CD4-positive, alpha-beta T cell treated with Interleukin-21 for 1 hour (primary cell): ENCODE measurements around the gene TFAP2C.

Source experiments
- DNase-seq: peaks from one replicate; pipeline ENCODE4 v3.0.0-alpha.2; 2020

TFAP2C gene

GRCh38 chr20:56628873-56629463 lies at the start of gene TFAP2C:
TFAP2C (plus strand) TSS chr20:56629306; CDS start chr20:56629545, 239 bp downstream.
- no peak for DNase-seq

GRCh38 chr20:56580226-56580625 lies 48.9 kb upstream of the TFAP2C start:
- DNase-seq: no peak

DNA sequence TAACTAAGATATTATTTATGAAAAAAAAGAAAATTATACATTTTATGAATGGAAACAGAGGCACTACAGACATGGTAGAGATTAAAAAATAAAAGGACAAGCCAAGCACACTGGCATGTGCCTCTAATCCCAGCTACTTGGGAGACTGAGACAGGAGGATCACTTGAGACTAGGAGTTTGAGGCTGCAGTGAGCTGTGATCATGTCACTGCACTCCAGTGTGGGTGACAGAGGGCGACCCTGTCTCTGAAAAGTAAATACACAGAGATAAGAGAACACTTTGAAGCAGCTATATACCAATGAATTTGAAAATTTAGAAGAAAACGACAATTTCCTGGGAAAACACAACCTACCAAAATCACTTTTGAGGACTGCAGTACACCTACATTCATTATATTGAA lies 47.4 kb upstream of the TFAP2C start:
- DNase-seq: no peak

DNA sequence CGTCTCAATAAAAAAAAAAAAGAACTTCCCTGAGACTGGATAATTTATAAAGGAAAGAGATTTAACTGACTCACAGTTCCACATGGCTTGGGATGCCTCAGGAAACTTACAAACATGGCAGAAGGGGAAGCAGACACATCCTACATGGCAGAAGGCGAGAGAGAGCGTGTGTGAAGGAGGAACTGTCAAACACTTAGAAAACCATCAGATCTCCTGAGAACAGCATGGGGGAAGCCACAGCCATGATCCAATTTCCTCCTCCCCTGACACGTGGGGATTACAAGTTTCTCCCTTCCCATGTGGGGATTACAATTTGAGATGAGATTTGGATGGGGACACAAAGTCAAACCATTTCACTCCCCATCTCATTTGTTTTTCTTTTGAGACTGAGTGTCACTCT lies 46.6 kb upstream of the TFAP2C start:
- no peak for DNase-seq

- DNase-seq: no peak
Measured at GRCh38 chr20:56584916-56585315, 44.2 kb upstream of the TFAP2C start.

DNA sequence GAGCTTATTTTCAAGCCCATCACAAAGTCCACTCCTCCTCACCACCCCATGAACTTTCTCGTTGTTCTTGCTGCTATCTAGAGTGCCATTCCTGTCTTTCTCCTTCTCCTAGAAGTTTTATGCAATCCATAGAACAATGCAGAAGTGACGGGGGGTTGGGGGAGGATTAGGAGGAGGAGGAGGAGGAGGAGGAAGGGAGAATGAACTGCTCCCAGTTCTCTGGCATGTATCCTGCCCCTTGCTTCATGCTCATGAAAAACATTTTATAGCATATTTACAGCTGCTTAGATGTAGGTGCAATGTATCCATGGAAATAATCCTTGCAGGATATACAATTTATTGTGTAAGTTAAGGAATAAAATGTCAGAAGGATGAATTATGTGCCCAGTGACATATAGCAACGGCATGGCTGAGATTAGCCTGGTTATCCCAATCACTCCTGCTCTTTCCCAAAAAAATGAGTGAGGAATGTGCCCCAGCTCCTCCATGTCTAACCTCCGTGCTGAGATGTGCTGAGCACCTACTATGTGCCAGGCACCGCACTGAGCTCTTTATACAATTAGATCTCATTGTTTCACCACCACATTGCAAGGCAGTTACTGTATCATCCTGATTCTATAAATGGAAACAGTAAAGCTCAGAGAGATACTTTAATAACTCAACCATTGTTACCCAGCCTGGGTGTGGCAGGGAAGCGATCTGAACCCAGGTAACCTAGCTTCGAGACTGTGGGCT lies 41.6 kb upstream of the TFAP2C start:
- no peak for DNase-seq

DNA sequence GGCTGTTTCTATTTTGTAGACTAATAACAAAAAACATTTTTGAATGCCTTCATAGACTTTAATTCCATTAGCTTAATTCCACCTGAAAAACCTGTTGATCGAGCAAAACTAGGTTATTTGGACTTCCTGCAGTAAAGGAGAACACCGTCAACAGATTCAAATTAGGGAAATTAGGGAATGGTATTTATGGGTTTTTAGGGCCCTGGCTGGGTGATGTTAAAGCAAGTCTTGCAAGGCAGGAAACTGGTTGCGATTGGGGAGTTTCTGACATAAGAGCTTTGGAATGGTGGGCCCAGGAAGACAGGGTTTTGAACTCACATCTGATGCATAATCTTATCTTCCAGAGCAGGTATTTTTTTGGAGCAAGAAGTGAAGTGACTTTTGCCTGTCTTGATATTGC lies 40.1 kb upstream of the TFAP2C start:
- no peak for DNase-seq

GRCh38 chr20:56589633-56590032 lies 39.5 kb upstream of the TFAP2C start:
- no peak for DNase-seq

GRCh38 chr20:56590888-56591287 lies 38.2 kb upstream of the TFAP2C start:
- DNase-seq: no peak

- DNase-seq: no peak
Measured at GRCh38 chr20:56592211-56592610, 36.9 kb upstream of the TFAP2C start.

DNA sequence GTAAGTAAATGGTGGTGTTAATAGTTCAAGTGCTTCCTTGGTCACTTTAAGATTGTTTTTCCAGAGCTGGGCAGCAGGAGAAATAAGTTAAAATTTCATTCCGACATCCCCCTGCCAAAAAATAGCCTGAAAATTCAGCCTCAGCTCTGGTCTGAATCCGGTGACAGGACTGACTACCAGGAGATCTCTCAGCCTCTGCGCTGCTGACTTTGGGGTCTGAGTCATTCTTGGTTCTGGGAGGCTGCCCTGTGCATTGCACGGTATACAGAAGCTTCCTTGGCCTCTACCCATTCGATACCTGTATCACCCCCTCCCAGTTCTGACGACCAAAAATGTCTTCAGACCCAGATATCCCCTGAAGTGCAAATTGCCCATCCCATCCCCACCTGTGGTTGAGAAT lies 36.3 kb upstream of the TFAP2C start:
- DNase-seq: no peak

DNA sequence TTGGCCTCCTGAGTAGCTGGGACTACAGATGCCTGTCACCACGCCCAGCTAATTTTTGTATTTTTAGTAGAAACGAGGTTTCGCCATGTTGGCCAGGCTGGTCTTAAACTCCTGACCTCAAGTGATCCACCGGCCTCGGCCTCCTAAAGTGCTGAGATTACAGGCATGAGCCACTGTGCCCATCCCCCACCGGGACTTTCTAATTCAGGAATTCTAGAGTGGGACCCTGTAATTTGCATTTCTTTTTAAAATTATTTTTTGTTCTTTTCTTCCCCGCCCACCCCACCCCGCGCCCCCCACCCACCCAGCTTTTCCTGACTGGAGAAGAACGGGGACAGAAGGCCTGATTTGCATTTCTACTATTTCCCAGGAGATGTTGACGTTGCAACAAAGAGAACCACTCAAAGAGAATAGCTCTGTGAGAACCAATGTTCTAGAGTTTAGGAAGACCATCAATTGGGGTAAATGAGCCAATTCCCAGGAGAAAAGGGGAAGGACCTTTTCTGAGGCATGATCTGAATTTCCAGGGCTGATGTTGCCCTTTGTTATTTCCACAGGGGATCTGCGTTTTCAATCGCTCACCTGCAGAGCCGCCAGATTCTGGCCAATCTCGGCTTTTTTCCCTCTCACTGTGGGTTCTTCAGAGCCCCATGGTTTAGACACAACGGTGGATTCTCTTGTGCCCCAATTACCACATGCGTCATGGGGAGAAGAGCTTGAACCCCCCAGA lies 33.2 kb upstream of the TFAP2C start:
- DNase-seq: no peak

- no peak for DNase-seq
Measured at GRCh38 chr20:56601166-56601565, 27.9 kb upstream of the TFAP2C start.

GRCh38 chr20:56604673-56605072 lies 24.4 kb upstream of the TFAP2C start:
- DNase-seq: no peak

GRCh38 chr20:56605261-56605996 lies 23.7 kb upstream of the TFAP2C start:
- DNase-seq: no peak

DNA sequence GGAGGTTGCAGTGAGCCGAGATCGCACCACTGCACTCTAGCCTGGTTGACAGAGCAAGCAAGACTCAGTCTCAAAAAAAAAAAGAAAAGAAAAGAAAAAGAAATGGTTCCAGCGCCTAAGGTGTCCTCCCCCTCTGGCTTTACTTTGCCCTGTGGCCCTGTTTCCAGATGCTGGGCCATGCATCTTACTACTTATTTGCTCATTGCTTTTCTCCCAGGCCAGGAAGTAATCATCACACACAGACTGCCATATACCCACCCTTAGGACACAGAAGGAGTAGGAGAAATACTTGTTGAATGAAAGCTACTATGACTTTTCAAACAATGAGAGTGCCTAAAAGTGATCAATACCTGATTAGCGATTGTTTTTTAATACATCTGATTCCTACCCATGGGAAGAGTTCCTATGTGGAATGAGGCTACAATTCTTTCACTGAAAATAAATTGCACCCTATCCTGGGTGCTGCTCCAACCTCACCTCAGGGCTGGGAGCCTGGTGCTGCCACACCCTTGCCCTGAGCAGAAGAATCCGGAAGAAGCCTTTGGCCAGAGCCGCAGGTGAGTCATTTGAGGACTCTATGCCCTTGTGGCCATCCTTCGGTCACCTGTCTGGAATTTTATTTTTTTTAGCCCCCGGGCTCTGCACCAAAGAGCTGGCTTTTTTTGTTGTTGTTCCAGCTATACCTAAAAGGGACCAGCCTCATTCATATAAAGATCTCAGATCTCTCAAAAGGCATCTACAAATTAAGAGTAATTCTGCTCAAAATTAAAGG lies 22.7 kb upstream of the TFAP2C start:
- no peak for DNase-seq

DNA sequence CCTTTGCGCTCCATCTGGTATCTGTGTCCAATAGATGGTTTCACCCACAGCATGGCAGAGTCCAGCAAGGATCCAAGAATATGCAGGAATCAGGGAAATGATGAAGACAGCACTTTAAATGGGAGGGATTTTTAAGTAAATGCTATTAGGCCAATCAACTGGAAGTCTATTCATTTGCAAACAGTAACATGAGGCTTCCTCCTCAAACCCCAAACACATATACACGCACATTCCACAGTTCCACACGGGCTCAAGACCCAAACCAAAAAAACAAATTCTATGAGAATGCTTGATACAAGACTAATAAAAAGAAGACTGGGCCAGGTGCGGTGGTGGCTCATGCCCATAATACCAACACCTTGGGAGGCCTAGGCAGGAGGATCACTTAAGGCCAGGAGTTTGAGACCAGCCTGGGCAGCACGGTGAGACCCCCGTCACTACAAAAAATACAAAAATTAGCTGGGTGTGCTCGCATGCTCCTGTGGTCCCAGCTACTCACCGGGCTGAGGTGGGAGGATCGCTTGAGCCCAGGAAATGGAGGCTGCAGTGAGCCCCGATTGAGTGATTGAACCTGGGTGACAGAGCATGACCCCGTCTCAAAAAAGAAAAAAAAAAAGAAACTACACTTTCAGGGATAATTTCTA lies 21.9 kb upstream of the TFAP2C start:
- no peak for DNase-seq

DNA sequence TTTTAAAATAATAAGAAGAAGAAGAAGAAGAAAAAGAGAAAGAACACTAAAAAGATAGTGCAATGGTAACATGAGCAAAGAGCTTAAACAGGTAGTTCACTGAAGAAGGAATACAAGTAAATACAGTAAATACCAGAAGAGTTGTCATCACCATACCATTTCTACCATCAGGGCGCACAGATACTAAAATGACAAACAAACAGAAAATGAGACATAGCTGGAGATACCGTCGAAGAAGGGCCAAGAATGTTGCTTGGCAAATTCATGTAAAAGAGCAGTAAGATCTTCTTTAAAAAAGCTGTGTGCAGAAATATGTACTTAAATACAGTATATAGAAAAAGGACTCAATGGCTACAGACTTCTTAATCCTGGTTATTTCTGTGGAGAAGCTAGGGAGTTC lies 20.7 kb upstream of the TFAP2C start:
- DNase-seq: no peak

GRCh38 chr20:56609321-56609720 lies 19.8 kb upstream of the TFAP2C start:
- DNase-seq: no peak

GRCh38 chr20:56610098-56610497 lies 19.0 kb upstream of the TFAP2C start:
- no peak for DNase-seq

DNA sequence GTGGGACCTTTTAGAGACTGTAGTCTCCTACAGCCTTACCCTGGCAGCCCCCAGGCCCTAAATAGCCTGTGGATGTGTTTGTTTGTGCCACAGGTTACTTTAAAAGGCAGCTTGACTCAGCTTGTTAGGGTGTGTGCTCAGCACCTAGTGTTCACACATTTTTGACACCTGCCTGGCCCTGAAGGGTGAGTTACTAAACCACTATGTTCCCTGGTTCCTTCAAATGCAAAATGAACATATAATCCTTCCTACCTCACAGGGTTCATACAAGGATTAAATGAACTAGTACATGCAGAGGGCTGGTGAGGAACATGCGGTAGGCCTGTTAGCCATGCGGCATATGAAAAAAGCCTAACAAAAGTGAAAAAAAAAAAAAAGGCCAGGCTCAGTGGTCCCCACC lies 14.9 kb upstream of the TFAP2C start:
- DNase-seq: no peak

DNA sequence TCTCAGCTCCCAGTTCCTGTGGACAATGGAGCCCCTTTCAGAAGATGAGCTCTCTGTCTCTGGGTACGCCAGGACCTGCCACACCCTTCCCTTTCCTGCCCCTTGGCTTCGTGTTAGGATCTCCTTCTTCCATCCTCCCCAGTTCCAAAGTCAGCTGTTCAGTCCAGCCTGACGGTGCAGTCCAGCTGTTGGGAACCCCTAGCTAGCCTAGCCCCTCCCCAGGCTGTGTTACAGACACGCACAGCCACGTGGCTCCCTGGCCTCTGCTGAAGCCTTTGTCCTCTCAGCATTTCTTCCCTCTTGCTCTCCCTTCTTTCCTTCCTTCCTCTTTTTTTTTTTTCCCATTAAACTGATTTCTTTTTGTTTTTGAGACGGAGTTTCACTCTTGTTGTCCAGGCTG lies 12.4 kb upstream of the TFAP2C start:
- DNase-seq: no peak
